Activated naive CD8-positive, alpha-beta T cell treated with anti-CD3 and anti-CD28 coated beads, Interleukin-2, amount 10 ng/mL, durations not matched to agents 7 days and 5 days (primary cell): ENCODE measurements around the gene RAPSN. TPM values are rescaled to one million over a fixed set of nuclear protein-coding genes. Genes with fewer than 3 reads are reported as not detected.

Source experiments
- ATAC-seq: fragments of 150-1000 bp; cut with Tn5 transposase; one replicate; pipeline ENCODE4 v1.10.0; 2021; ENCODE audit warnings: low read depth, moderate library complexity
- POLR2A ChIA-PET: fragments of 350-600 bp; sonication (Branson Sonifier 250); formaldehyde crosslinking; loops from one replicate; lab custom pipeline; 2021; ENCODE audit warnings: antibody characterized with exemption; lab: Charles Lee
- DNase-seq: peaks from one replicate; pipeline ENCODE4 v3.0.0; 2021
- H3K27ac Mint-ChIP-seq: one replicate; pipeline ENCODE4 v1.8.0; 2022; ENCODE audit warnings: mild to moderate bottlenecking, mixed read lengths
- H3K27me3 Mint-ChIP-seq: one replicate; pipeline ENCODE4 v1.8.0; 2022; ENCODE audit warnings: mild to moderate bottlenecking, moderate library complexity, mixed read lengths
- H3K36me3 Mint-ChIP-seq: one replicate; pipeline ENCODE4 v1.8.0; 2021; ENCODE audit warnings: mild to moderate bottlenecking, mixed read lengths
- H3K4me1 Mint-ChIP-seq: one replicate; pipeline ENCODE4 v1.8.0; 2021; ENCODE audit warnings: mixed read lengths
- H3K4me3 Mint-ChIP-seq: one replicate; pipeline ENCODE4 v1.8.0; 2022; ENCODE audit warnings: mild to moderate bottlenecking, moderate library complexity, mixed read lengths
- H3K9me3 Mint-ChIP-seq: one replicate; pipeline ENCODE4 v1.8.0; 2021; ENCODE audit warnings: mixed read lengths
- total RNA-seq, 2 experiments: library from RNA; stranded (reverse); gene quantifications; one replicate each; pipeline ENCODE4 v1.2.3, GENCODE V29; 2021

Gene RAPSN
- under 1 TPM; 0.42 to 0.91 TPM for total RNA-seq

GRCh38 chr11:47448566-47449427 is at the start of gene RAPSN:
TSS of gene RAPSN (minus strand) at chr11:47449136. CDS start at chr11:47448964, 172 bp downstream.
- POLR2A ChIA-PET: no interaction called here
- ATAC-seq (no peak), DNase-seq (no peak)
- Mint-ChIP-seq H3K27me3 (no peaks in the 10 kb centered on the region), H3K27ac (no peak within 1 kb of the TSS), H3K9me3 (no peaks in the 10 kb centered on the region), H3K36me3 (no peaks in the 10 kb centered on the region), H3K4me3 (no peak within 1 kb of the TSS), H3K4me1 (no peaks in the 10 kb centered on the region)

GRCh38 chr11:47498149-47498548 is 49.2 kb upstream of the RAPSN start:
- ATAC-seq (no peak), DNase-seq (no peak)
- no peaks in the 10 kb centered on the region for H3K9me3 Mint-ChIP-seq
- POLR2A ChIA-PET: no interaction called here
- H3K4me1 Mint-ChIP-seq: peaks cover 16% of the 10 kb centered on the region
- no peak overlapping the region for H3K4me3 Mint-ChIP-seq
- H3K27ac Mint-ChIP-seq: no peak overlapping the region
- H3K36me3 Mint-ChIP-seq: peaks cover 24% of the 10 kb centered on the region
- H3K27me3 Mint-ChIP-seq: no peaks in the 10 kb centered on the region

- Mint-ChIP-seq H3K36me3 (peaks cover 18% of the 10 kb centered on the region), H3K9me3 (no peaks in the 10 kb centered on the region), H3K4me3 (no peak overlapping the region), H3K27me3 (no peaks in the 10 kb centered on the region), H3K27ac (no peak overlapping the region), H3K4me1 (peaks cover 15% of the 10 kb centered on the region)
- POLR2A ChIA-PET: no interaction called here
- DNase-seq (no peak), ATAC-seq (no peak)
These were observed 47.9 kb upstream of the RAPSN start for GRCh38 chr11:47496808-47497207.

- H3K27me3 Mint-ChIP-seq: no peaks in the 10 kb centered on the region
- H3K4me1 Mint-ChIP-seq: peaks cover 14% of the 10 kb centered on the region
- H3K4me3 Mint-ChIP-seq: no peak overlapping the region
- H3K36me3 Mint-ChIP-seq: peaks cover 16% of the 10 kb centered on the region
- ATAC-seq: no peak
- H3K27ac Mint-ChIP-seq: no peak overlapping the region
- no peaks in the 10 kb centered on the region for H3K9me3 Mint-ChIP-seq
- POLR2A ChIA-PET: interaction anchor here (0.5 to 1.0 kb wide), 2 partner anchors 247 to 271 kb away, joined by 3 read pairs; partner anchors contain the start of gene ACP2
- no peak for DNase-seq
These were observed 46.9 kb upstream of the RAPSN start for GRCh38 chr11:47495856-47496217.

GRCh38 chr11:47495011-47495855 is 46.3 kb upstream of the RAPSN start:
- ATAC-seq: no peak
- DNase-seq: no peak
- no peaks in the 10 kb centered on the region for H3K27me3 Mint-ChIP-seq
- peaks cover 12% of the 10 kb centered on the region for H3K4me1 Mint-ChIP-seq
- no peak overlapping the region for H3K27ac Mint-ChIP-seq
- no peak overlapping the region for H3K4me3 Mint-ChIP-seq
- no peaks in the 10 kb centered on the region for H3K9me3 Mint-ChIP-seq
- POLR2A ChIA-PET: interaction anchor here (0.5 to 1.0 kb wide), 2 partner anchors 247 to 270 kb away, joined by 3 read pairs; partner anchors contain the start of gene ACP2
- H3K36me3 Mint-ChIP-seq: peaks cover 14% of the 10 kb centered on the region

GRCh38 chr11:47489395-47489755 is 40.4 kb upstream of the RAPSN start:
- no peak for ATAC-seq
- no peak for DNase-seq
- Mint-ChIP-seq H3K36me3 (peaks cover 22% of the 10 kb centered on the region), H3K27me3 (no peaks in the 10 kb centered on the region), H3K4me1 (peaks cover 13% of the 10 kb centered on the region), H3K4me3 (no peak overlapping the region), H3K27ac (no peak overlapping the region), H3K9me3 (no peaks in the 10 kb centered on the region)
- POLR2A ChIA-PET: no interaction called here

- no peaks in the 10 kb centered on the region for H3K27me3 Mint-ChIP-seq
- DNase-seq: no peak
- POLR2A ChIA-PET: no interaction called here
- no peak for ATAC-seq
- H3K9me3 Mint-ChIP-seq: no peaks in the 10 kb centered on the region
- no peak overlapping the region for H3K27ac Mint-ChIP-seq
- no peak overlapping the region for H3K4me3 Mint-ChIP-seq
- peaks cover 21% of the 10 kb centered on the region for H3K36me3 Mint-ChIP-seq
- H3K4me1 Mint-ChIP-seq: peaks cover 11% of the 10 kb centered on the region
These were observed 39.9 kb upstream of the RAPSN start for GRCh38 chr11:47488674-47489394.

- H3K9me3 Mint-ChIP-seq: no peaks in the 10 kb centered on the region
These were observed 39.2 kb upstream of the RAPSN start for GRCh38 chr11:47488111-47488510.

GRCh38 chr11:47487421-47487820 is 38.5 kb upstream of the RAPSN start:
- DNase-seq: no peak
- Mint-ChIP-seq H3K4me3 (no peak overlapping the region), H3K4me1 (peaks cover 8% of the 10 kb centered on the region), H3K36me3 (peaks cover 27% of the 10 kb centered on the region), H3K27ac (no peak overlapping the region), H3K27me3 (no peaks in the 10 kb centered on the region), H3K9me3 (no peaks in the 10 kb centered on the region)
- ATAC-seq: no peak
- POLR2A ChIA-PET: interaction anchor here (0.6 kb wide), 1 partner anchor 33 kb away, joined by 5 read pairs; no protein-coding TSS in a partner anchor

More at GRCh38 chr11:47488111-47488510, 39.2 kb upstream of the RAPSN start:
- no peak for ATAC-seq
- Mint-ChIP-seq H3K27me3 (no peaks in the 10 kb centered on the region), H3K4me1 (peaks cover 10% of the 10 kb centered on the region), H3K27ac (no peak overlapping the region), H3K36me3 (peaks cover 24% of the 10 kb centered on the region), H3K4me3 (no peak overlapping the region)
- POLR2A ChIA-PET: interaction anchor here (0.6 kb wide), 1 partner anchor 34 kb away, joined by 5 read pairs; no protein-coding TSS in a partner anchor
- no peak for DNase-seq

- no peaks in the 10 kb centered on the region for H3K27me3 Mint-ChIP-seq
- H3K9me3 Mint-ChIP-seq: no peaks in the 10 kb centered on the region
- H3K4me1 Mint-ChIP-seq: peaks cover 7% of the 10 kb centered on the region
- ATAC-seq (no peak), DNase-seq (no peak)
- H3K4me3 Mint-ChIP-seq: no peak overlapping the region
- H3K36me3 Mint-ChIP-seq: peaks cover 35% of the 10 kb centered on the region
- POLR2A ChIA-PET: no interaction called here
- H3K27ac Mint-ChIP-seq: no peak overlapping the region
These were observed 36.2 kb upstream of the RAPSN start for GRCh38 chr11:47485107-47485506.

GRCh38 chr11:47483457-47483856 is 34.5 kb upstream of the RAPSN start:
- Mint-ChIP-seq H3K27me3 (no peaks in the 10 kb centered on the region), H3K36me3 (peaks cover 38% of the 10 kb centered on the region), H3K27ac (peak overlapping the region; percentile 13), H3K4me1 (peaks cover 3% of the 10 kb centered on the region), H3K4me3 (no peak overlapping the region), H3K9me3 (no peaks in the 10 kb centered on the region)
- ATAC-seq (no peak), DNase-seq (no peak)
- POLR2A ChIA-PET: no interaction called here

GRCh38 chr11:47480762-47481161 is 31.8 kb upstream of the RAPSN start:
- Mint-ChIP-seq H3K36me3 (peaks cover 33% of the 10 kb centered on the region), H3K27ac (no peak overlapping the region), H3K9me3 (no peaks in the 10 kb centered on the region), H3K4me3 (no peak overlapping the region), H3K4me1 (peaks cover 2% of the 10 kb centered on the region), H3K27me3 (no peaks in the 10 kb centered on the region)
- DNase-seq (no peak), ATAC-seq (no peak)
- POLR2A ChIA-PET: no interaction called here
